Measurements from ENCODE around the gene KIF26A.

GRCh38 chr14:104187931-104188726 is 49.7 kb downstream of the KIF26A start:
- no peak for TF ChIP-seq CTCF (IDR thresholded peaks at IDR 0.05; ENCODE audit: low read depth, low read length)
- TF ChIP-seq POLR2A (IDR thresholded peaks at IDR 0.05; ENCODE audit: extremely low read depth, insufficient read length): no peak
- TF ChIP-seq MAX (IDR thresholded peaks at IDR 0.05; ENCODE audit: low read depth, low read length): no peak
- TF ChIP-seq MYC (IDR thresholded peaks at IDR 0.05; ENCODE audit: low read depth, low read length): no peak
